Activated naive CD8-positive, alpha-beta T cell (primary cell): ENCODE results near the gene CCND2.

ENCODE experiments used
- H3K27ac Mint-ChIP-seq: one replicate; pipeline ENCODE4 v1.8.0; 2021; ENCODE audit warnings: mixed read lengths
- H3K27me3 Mint-ChIP-seq: one replicate; pipeline ENCODE4 v1.8.0; 2021; ENCODE audit warnings: mixed read lengths
- H3K36me3 Mint-ChIP-seq: one replicate; pipeline ENCODE4 v1.8.0; 2021; ENCODE audit warnings: mixed read lengths
- H3K4me1 Mint-ChIP-seq: one replicate; pipeline ENCODE4 v1.8.0; 2021; ENCODE audit warnings: low read depth, mixed read lengths
- H3K4me3 Mint-ChIP-seq: one replicate; pipeline ENCODE4 v1.8.0; 2021; ENCODE audit warnings: mild to moderate bottlenecking, mixed read lengths
- H3K9me3 Mint-ChIP-seq: one replicate; pipeline ENCODE4 v1.8.0; 2021; ENCODE audit warnings: low read depth, mixed read lengths

CCND2 gene

GRCh38 chr12:4308334-4308950, 34.9 kb downstream of the CCND2 start:
- Mint-ChIP-seq H3K36me3 (peaks cover 6% of the 10 kb centered on the region), H3K4me3 (no peak overlapping the region), H3K9me3 (no peaks in the 10 kb centered on the region), H3K27me3 (no peaks in the 10 kb centered on the region), H3K4me1 (peaks cover 2% of the 10 kb centered on the region), H3K27ac (no peak overlapping the region)

- Mint-ChIP-seq H3K4me1 (peaks cover 2% of the 10 kb centered on the region), H3K4me3 (no peak overlapping the region), H3K9me3 (no peaks in the 10 kb centered on the region), H3K27me3 (no peaks in the 10 kb centered on the region), H3K27ac (no peak overlapping the region), H3K36me3 (peaks cover 6% of the 10 kb centered on the region)
These were observed 38.2 kb downstream of the CCND2 start for GRCh38 chr12:4311776-4312175.

GRCh38 chr12:4312251-4312650, 38.7 kb downstream of the CCND2 start:
- H3K27ac Mint-ChIP-seq: no peak overlapping the region
- H3K9me3 Mint-ChIP-seq: no peaks in the 10 kb centered on the region
- H3K36me3 Mint-ChIP-seq: peaks cover 2% of the 10 kb centered on the region
- H3K4me3 Mint-ChIP-seq: no peak overlapping the region
- H3K27me3 Mint-ChIP-seq: no peaks in the 10 kb centered on the region
- peaks cover 2% of the 10 kb centered on the region for H3K4me1 Mint-ChIP-seq

DNA sequence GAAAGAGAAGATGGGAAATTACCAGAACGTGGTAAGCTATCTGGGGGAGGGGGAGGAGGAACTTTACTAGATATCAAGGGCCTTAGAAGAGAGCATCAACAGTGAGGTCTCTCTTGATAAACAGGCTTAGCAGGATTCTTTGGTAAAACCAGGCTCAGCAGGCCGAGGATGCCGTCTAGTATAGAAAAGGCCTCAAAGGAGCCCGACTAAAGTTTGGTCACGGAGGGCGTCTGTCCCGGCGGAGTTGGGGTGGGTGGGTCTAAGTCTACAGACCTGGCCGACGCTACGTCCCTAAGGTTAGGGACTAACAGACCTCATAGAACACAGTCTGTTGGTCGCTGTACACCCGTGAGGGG, 46.9 kb downstream of the CCND2 start:
- Mint-ChIP-seq H3K4me1 (peaks cover 35% of the 10 kb centered on the region), H3K27me3 (no peaks in the 10 kb centered on the region), H3K9me3 (no peaks in the 10 kb centered on the region), H3K36me3 (no peaks in the 10 kb centered on the region), H3K4me3 (peak overlapping the region; percentile 87), H3K27ac (peak overlapping the region; percentile 84)

- no peaks in the 10 kb centered on the region for H3K36me3 Mint-ChIP-seq
- no peaks in the 10 kb centered on the region for H3K9me3 Mint-ChIP-seq
- H3K4me1 Mint-ChIP-seq: peaks cover 38% of the 10 kb centered on the region
- H3K27me3 Mint-ChIP-seq: no peaks in the 10 kb centered on the region
- H3K4me3 Mint-ChIP-seq: peak within 1 kb of the TSS; percentile 87
- peak within 1 kb of the TSS; percentile 84 for H3K27ac Mint-ChIP-seq
These were observed 47.5 kb downstream of the CCND2 start, which contains the start of gene TIGAR for GRCh38 chr12:4320853-4321701. Gene TIGAR, plus strand, starts transcription at chr12:4321213. Its CDS starts 59 bp downstream, at chr12:4321272.

- Mint-ChIP-seq H3K4me3 (peak overlapping the region; percentile 87), H3K4me1 (peaks cover 40% of the 10 kb centered on the region), H3K36me3 (no peaks in the 10 kb centered on the region), H3K27ac (no peak overlapping the region), H3K27me3 (no peaks in the 10 kb centered on the region), H3K9me3 (no peaks in the 10 kb centered on the region)
These were observed 49.2 kb downstream of the CCND2 start for GRCh38 chr12:4322726-4323125.
